K562 (cell line): ENCODE measurements around the gene PLK5. TPM values are rescaled to one million over a fixed set of nuclear protein-coding genes. Genes with fewer than 3 reads are reported as not detected.

Experiments
- ATAC-seq: fragments of 200-7000 bp; cut with Tn5 transposase; 3 replicates; pipeline ENCODE4 v1.9.1; 2020; ENCODE audit warnings: moderate library complexity
- BruUV-seq: library from RNA; stranded (reverse); fragments of 400-500 nt; replicated peaks from 2 replicates; lab custom pipeline; 2021; lab: Mats Ljungman, UMichigan
- CTCF ChIA-PET: fragments of 300-600 bp; formaldehyde crosslinking; extraction: SDS; loops from one replicate; lab custom pipeline; 2021; ENCODE audit warnings: low intra/inter-chr PET ratio; lab: Yijun Ruan, JAX
- POLR2A ChIA-PET: fragments of 300-600, 350-650 bp; sonication (Branson Sonifier 250); formaldehyde crosslinking; extraction: SDS; loops from one replicate; lab custom pipeline; 2021; ENCODE audit warnings: antibody characterized with exemption, inconsistent platforms; lab: Yijun Ruan, JAX
- DNase-seq, 4 experiments: peaks; one replicate each; pipeline versions ENCODE4 v3.0.0 to v3.0.0-alpha.2; 2011 to 2018; ENCODE audit warnings: low spot score in 3 of 4, mixed read lengths in 3 of 4; ENCODE audit errors: extremely low read depth in 1 of 4
- FAIRE-seq: peaks from 2 replicates; lab custom pipeline; 2011; peaks lifted over from hg19 to GRCh38; lab: Jason Lieb, UNC
- H2AFZ ChIP-seq: 2 replicates; pipeline ENCODE4 v1.6.0; 2011; ENCODE audit warnings: low read depth, low read length, control low read depth, inconsistent platforms
- H3K27ac ChIP-seq: fragments of 200-600 bp; 3 replicates; pipeline ENCODE4 v1.8.0; 2011; ENCODE audit warnings: low read depth, mild to moderate bottlenecking, control low read depth, inconsistent platforms, low read length, moderate library complexity, mixed read lengths; ENCODE audit errors: extremely low read depth
- H3K27me3 ChIP-seq, 2 experiments: fragments of 300-600 bp in 1 of 2; 2 replicates in 1 of 2; 3 replicates in 1 of 2; pipeline versions ENCODE4 v1.6.0 to v1.8.0; 2011; ENCODE audit warnings: inconsistent platforms in 2 of 2, low read length in 2 of 2, mild to moderate bottlenecking in 1 of 2, mixed read lengths in 1 of 2, moderate library complexity in 1 of 2; ENCODE audit not compliant: control insufficient read depth in 2 of 2, insufficient read depth in 2 of 2
- H3K36me3 ChIP-seq: fragments of 300-600 bp; 3 replicates; pipeline ENCODE4 v1.8.0; 2011; ENCODE audit warnings: mild to moderate bottlenecking, low read length, inconsistent platforms; ENCODE audit not compliant: control insufficient read depth, insufficient read depth
- H3K4me1 ChIP-seq, 2 experiments: fragments of 200-600 bp in 1 of 2; replicated peaks in 1 of 2; 2 replicates in 1 of 2; 3 replicates in 1 of 2; pipeline versions ENCODE4 v1.5.1 to v1.8.0; 2011; ENCODE audit warnings: inconsistent platforms in 2 of 2, low read length in 2 of 2, mild to moderate bottlenecking in 1 of 2, mixed read lengths in 1 of 2, moderate library complexity in 1 of 2; ENCODE audit not compliant: control insufficient read depth in 2 of 2, insufficient read depth in 2 of 2
- H3K4me2 ChIP-seq: 2 replicates; pipeline ENCODE4 v1.6.1; 2011; ENCODE audit warnings: low read length, control low read depth, inconsistent platforms, mixed read lengths; ENCODE audit not compliant: insufficient read depth
- H3K4me3 ChIP-seq: fragments of 200-600 bp; sonication (generic), shearing (Covaris generic); 2 replicates; pipeline ENCODE4 v1.5.1; 2016; ENCODE audit warnings: control low read depth, inconsistent platforms
- H3K79me2 ChIP-seq: fragments of 200-600 bp; 3 replicates; pipeline ENCODE4 v1.8.0; 2011; ENCODE audit warnings: low read length, inconsistent platforms; ENCODE audit not compliant: control insufficient read depth, insufficient read depth
- H3K9ac ChIP-seq, 2 experiments: 2 replicates each; pipeline versions ENCODE4 v1.6.0 to v1.6.1; 2011; ENCODE audit warnings: low read depth in 2 of 2, low read length in 2 of 2, control low read depth in 1 of 2, inconsistent platforms in 1 of 2, mild to moderate bottlenecking in 1 of 2, mixed read lengths in 1 of 2; ENCODE audit not compliant: insufficient read depth in 1 of 2
- H3K9me1 ChIP-seq: one replicate; pipeline ENCODE4 v1.6.0; 2011; ENCODE audit warnings: inconsistent platforms, mild to moderate bottlenecking, low read length, moderate library complexity; ENCODE audit not compliant: control insufficient read depth, insufficient read depth
- H3K9me3 ChIP-seq: replicated peaks from 2 replicates; pipeline ENCODE4 v1.5.1; 2011; ENCODE audit warnings: low read depth, low read length, inconsistent platforms; ENCODE audit not compliant: control insufficient read depth, insufficient read depth
- H4K20me1 ChIP-seq: replicated peaks from 2 replicates; pipeline ENCODE4 v1.6.1; 2011; ENCODE audit warnings: low read length, inconsistent platforms, mixed read lengths; ENCODE audit not compliant: control insufficient read depth, insufficient read depth
- CHD1 ChIP-seq: fragments of 200-600 bp; sonication (generic); IDR thresholded peaks from one replicate; pipeline ENCODE4 v1.6.1; 2012; ENCODE audit warnings: mild to moderate bottlenecking, moderate library complexity, low read length, inconsistent platforms
- EGR1 ChIP-seq: fragments of 450-650 bp; conservative IDR thresholded peaks from 2 replicates; pipeline ENCODE4 v1.6.1; 2017; ENCODE audit warnings: mild to moderate bottlenecking
- FIP1L1 ChIP-seq: fragments of 200-400 bp; formaldehyde crosslinking; IDR thresholded peaks from 2 replicates; pipeline ENCODE4 v1.6.1; 2018; ENCODE audit warnings: mild to moderate bottlenecking, low read depth, low read length; ENCODE audit not compliant: poor library complexity, severe bottlenecking
- MECOM ChIP-seq: fragments of 250-450 bp; sonication (Bioruptor Pico); IDR thresholded peaks from 2 replicates; pipeline ENCODE4 v1.8.0; 2022; ENCODE audit warnings: inconsistent platforms
- POLR2G ChIP-seq: fragments of 200-400 bp; formaldehyde crosslinking; IDR thresholded peaks from 2 replicates; pipeline ENCODE4 v1.6.1; 2017; ENCODE audit warnings: low read depth, mild to moderate bottlenecking, antibody characterized with exemption, low read length, moderate library complexity
- RNF2 ChIP-seq: sonication (generic); IDR thresholded peaks from 2 replicates; pipeline ENCODE4 v1.6.1; 2016
- ZNF253 ChIP-seq: fragments of 250-450 bp; sonication (Bioruptor Pico); conservative IDR thresholded peaks from 2 replicates; pipeline ENCODE4 v1.6.1; 2021; ENCODE audit warnings: mild to moderate bottlenecking
- ZNF780A ChIP-seq: fragments of 250-450 bp; sonication (Bioruptor Pico); IDR thresholded peaks from 2 replicates; pipeline ENCODE4 v1.5.0; 2021; ENCODE audit warnings: mild to moderate bottlenecking
- WGBS: fragments of 100-300 bp; shearing (Covaris generic); methylation state at CpG from one replicate; pipeline ENCODE4 v1.1.6; 2016; ENCODE audit warnings: low coverage, mixed read lengths; ENCODE audit not compliant: insufficient coverage; ENCODE audit errors: missing lambda C conversion rate; 5-methylcytosine and 5-hydroxymethylcytosine counted together
- in situ Hi-C: fragments of 300-500 bp; cut with MboI; formaldehyde crosslinking; loops from 4 replicates; pipeline ENCODE4 v1.15.0; 2018; ENCODE audit warnings: inconsistent platforms, mixed read lengths
- intact Hi-C: fragments of 100-400 bp; cut with micrococcal nuclease; formaldehyde crosslinking; loops from 2 replicates; pipeline ENCODE4 v1.14.2; 2022
- polyA plus RNA-seq, 8 experiments: library from polyadenylated mRNA; depleted of rRNA in 4 of 8; stranded (reverse) in 5 of 8; unstranded in 3 of 8; fragments of >200 nt; fragmentation: Nextera tagmentation in 2 of 8; fragmentation: Illumina TruSeq in 1 of 8; extraction: Ambion mirVana in 2 of 8; extraction: Trizol in 1 of 8; gene quantifications; 2 replicates each; pipeline versions ENCODE4 v1.2.1 to v1.2.3, GENCODE V29; 2011 to 2014; ENCODE audit warnings: inconsistent platforms in 1 of 8, missing spikeins in 1 of 8
- total RNA-seq, 7 experiments: library from RNA; depleted of rRNA in 6 of 7; stranded (reverse); fragments of >200 nt in 6 of 7; fragmentation: Illumina TruSeq in 2 of 7; extraction: Trizol in 2 of 7; gene quantifications; 2 replicates each; pipeline versions ENCODE4 v1.2.1 to v1.2.3, GENCODE V29; 2011 to 2021; ENCODE audit warnings: low replicate concordance in 1 of 7

The PLK5 gene
- total and polyA plus RNA-seq, 9 of the 15 experiments (the other 6 are each of a cell fraction or from before 2014, with no cell fraction given): 0.04 to 0.23 (median 0.11) TPM; not detected in 5

DNA sequence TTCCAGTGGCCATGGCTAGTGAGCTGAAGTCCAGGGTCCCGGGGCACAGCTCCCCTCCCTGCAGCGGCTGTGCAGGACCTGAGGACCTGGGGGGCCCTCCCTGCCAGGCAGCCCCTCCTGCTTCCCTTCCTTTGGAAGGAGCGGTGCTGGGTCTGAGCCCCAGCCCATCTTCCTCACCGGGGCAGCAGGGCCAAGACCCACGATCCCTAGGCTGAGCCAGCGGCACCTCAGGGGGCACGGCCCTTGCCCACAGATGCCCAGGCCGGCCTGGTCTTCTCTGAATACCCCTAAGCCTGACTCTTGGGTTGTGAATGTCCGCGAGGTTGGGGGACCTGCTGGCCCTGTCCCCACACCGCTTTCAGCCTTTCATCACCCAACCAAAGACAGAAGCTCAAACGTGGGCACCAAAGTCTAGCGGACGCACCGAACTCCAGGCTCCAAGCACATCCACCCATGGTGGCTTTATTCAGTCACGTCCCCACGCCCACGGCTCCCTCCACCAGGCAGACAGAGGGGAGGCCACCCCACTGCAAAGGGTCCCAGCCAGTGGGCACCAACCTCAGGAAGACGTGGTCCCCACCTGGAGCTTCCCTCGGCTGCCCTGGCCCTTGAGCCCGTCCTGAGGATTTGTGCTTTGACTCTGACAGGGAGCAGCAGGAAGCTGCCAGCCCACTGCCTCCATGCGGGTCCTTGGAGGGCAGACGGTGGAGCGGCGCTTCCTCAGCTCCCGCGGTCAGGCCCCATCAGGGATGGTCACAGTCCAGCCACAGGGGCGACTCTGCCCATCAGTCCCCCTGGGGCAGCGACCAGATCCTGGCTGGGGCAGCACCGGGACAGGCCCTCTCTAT lies 52.6 kb downstream of the PLK5 start:
- Histone ChIP-seq H3K4me3 (no peak overlapping the region), H4K20me1 (no peaks in the 10 kb centered on the region; the same call in 1 of the 2 replicates), H3K4me2 (no peak overlapping the region), H3K36me3 (peaks cover 50% of the 10 kb centered on the region; the same call in 2 of the 3 replicates), H3K9ac (peak overlapping the region in 1 of 2 experiments; percentile 1; a peak in 1 of 4 replicates), H3K9me1 (no peaks in the 10 kb centered on the region), H3K4me1 (peaks cover 7 to 47% of the 10 kb centered on the region in 2 experiments; a peak in 3 of 5 replicates), H3K9me3 (no peaks in the 10 kb centered on the region), H3K27me3 (no peaks in the 10 kb centered on the region), H3K79me2 (no peaks in the 10 kb centered on the region), H3K27ac (no peak overlapping the region), H2AFZ (no peak overlapping the region)
- ChIA-PET CTCF (no interaction called here), POLR2A (interaction anchor here (0.5 to 4.0 kb wide), 3 partner anchors 14 to 124 kb away, joined by 3 to 40 read pairs (median 3); partner anchors contain the start of gene MBD3)
- peak; percentile 15; the same call in 2 of the 3 replicates for ATAC-seq
- TF ChIP-seq POLR2G (peak; percentile 47; the same call in 1 of the 2 replicates), CHD1 (no peak), MECOM (CRISPR knock-in tag) (no peak), FIP1L1 (peak; percentile 24), EGR1 (0 out of 2 replicates have a peak, but pooled peaks have one; percentile 6), ZNF253 (CRISPR knock-in tag) (no peak), ZNF780A (CRISPR knock-in tag) (no peak), RNF2 (no peak)
- WGBS: 89% methylated on average over 15 of the region's 30 CpGs
- no peak for FAIRE-seq
- BruUV-seq: TSS peak; percentile 50
- intact Hi-C loops (no loop called here), in situ Hi-C loops (no loop called here)
- DNase-seq: peak in 1 of 4 experiments; percentile 4
